NCI-H1694 (cell line): Measurements from ENCODE around the gene KLF11.
"Not testable (repeated sequence)": the region's sequence is repeated elsewhere in the genome, so short reads cannot be mapped to it uniquely, and the experiment has no call there.

Source experiments
- DNase-seq: peaks from one replicate; lab custom pipeline; 2025; lab: John Stamatoyannopoulos, UW

The KLF11 gene

DNA sequence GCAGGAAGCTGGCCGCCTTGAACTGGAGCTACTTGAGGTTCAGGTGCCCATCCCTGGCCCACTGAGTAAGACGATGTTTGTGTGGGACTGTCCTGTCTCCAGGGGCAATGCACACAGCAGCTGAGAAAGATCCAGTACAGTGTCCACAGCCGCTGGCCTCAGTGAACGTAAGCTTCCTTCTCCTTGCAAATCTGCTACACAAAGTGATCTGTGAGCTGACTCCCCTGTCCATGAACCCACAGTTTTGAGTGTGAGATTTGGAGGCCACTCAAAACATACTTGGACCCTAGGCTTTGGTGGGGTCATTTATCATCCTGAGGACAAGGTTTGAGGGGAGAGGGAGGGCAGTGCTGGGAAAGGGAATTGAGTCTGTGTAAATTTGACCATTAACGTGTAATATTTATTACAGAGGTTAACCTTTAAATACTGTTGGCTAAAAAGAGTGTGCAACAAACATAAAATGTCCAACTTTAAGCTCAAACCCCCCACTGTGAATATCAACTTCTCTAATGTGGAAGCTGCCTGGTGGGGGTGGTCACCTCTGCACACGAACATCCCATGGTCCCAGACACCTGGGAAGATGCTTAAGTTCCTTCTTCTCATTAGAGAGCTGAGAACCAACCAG is 41.8 kb downstream of the KLF11 start:
- no peak for DNase-seq

DNA sequence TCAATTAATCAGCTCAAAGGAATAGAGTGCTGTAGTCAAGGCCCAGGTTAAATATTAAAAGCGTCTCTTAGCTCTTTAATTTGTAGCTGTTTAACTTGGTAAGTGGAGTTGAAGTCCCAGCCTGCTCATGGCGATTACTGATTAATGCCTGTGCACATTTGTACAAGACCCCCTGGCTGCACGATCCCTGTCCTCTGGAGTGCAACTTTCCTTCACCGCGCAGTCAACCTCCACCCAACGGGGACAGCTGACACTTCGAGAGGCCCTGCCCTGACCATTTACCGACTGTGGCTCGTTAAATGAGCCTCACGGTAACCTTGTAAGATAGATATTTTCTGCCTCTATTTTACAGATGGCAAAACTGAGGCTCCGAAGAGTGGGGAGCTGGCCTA is 42.3 kb downstream of the KLF11 start:
- no peak for DNase-seq

DNA sequence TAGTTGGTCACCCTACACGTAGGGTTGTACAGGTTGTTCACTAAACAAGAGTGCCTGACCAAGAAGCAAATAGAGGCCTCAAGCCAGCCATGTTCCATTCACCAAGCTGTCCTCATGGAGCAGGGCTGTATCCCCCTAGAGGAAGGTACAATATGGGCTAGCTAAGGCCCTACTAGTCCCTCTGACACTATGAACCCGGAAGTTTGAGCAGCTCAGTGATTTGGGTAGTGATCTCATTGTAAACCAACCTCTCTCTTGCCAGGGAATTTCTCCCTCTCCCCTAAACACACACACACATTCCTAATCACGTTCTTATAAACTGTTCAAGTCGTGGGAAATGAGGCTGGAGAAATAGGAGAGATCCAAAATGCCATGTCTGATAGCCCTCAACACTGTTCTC is 43.6 kb downstream of the KLF11 start:
- DNase-seq: no peak

DNA sequence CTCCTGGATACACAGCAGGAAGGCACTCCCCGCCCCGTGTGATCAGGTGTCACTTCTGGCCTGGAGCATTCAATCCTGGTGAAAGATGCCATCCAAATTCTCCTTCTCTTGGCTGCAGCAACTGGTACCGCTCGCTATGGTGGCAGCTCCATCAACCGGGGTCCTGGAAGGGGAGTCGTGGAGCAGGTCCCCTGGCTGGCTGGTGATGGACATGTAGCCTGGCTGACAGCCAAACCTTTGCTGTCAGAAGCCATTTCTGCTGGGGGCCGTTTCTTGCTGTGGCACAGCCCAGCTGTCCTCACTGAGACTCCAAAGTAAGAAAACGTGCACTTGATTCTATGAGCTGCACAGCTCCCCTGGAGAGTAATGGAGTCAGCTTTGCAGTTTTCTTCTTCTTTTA is 44.0 kb downstream of the KLF11 start:
- no peak for DNase-seq

DNA sequence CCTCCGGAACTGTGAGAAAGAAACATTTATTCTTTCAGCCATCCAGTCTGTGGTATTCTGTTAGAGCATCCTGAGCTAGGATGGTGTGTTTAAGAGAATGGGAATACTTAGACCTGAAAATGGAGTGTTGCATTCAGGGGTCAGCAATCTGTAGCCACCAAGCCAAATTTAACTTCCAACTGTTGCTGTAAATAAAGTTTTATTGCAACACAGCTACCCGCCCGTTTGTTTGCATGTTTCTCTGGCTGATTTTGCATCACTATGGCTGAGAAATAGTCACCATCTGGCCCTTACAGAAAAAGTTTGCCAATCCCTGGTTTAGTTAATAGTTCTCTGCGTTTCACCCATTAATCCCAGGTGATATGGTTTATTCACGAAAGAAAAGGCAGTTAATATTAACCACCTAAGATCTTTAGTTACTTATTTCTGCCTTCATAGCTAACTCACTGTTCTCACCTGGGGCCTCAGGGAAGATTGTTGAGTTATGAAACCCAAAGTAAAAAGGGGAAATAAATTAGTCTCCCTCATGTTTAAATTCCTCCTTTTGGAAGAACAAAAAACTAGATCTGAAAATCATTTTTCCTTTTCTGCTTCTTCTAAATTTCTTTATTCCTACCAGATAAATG is 46.3 kb downstream of the KLF11 start:
- no peak for DNase-seq

DNA sequence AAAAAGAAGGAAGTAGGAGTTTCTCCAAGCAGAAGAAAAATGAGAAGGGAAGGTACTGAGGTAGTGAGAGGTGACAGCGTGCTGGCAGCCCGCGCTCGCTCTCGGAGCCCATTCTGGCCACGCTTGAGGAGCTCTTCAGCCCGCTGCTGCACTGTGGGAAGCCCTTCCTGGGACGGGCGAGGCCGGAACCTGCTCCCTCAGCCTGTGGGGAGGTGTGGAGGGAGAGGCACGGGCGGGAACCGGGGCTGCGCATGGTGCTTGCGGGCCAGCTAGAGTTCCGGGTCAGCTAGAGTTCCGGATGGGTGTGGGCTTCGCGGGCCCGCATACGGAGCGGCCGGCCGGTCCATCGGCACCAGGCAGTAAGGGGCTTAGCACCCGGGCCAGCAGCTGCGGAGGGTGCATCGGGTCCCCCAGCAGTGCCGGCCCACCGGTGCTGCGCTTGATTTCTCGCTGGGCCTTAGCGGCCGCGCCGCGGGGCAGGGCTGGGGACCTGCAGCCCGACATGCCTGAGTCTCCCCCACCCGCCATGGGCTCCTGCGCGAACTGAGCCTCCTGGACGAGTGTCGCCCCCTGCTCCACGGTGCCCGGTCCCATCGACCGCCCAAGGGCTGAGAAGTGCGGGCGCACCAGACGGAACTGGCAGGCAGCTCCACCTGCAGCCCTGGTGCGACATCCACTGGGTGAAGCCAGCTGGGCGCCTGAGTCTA is 48.0 kb downstream of the KLF11 start:
- DNase-seq: no peak

DNA sequence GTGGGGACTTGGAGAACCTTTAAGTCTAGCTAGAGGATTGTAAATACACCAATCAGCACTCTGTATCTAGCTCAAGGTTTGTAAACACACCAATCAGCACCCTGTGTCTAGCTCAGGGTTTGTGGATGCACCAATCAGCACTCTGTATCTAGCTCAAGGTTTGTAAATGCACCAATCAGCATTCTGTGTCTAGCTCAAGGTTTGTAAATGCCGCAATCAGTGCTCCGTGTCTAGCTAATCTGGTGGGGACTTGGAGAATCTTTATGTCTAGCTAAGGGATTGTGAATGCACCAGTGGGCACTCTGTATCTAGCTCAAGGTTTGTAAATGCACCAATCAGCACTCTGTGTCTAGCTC is 48.5 kb downstream of the KLF11 start:
- DNase-seq: not testable (repeated sequence)

DNA sequence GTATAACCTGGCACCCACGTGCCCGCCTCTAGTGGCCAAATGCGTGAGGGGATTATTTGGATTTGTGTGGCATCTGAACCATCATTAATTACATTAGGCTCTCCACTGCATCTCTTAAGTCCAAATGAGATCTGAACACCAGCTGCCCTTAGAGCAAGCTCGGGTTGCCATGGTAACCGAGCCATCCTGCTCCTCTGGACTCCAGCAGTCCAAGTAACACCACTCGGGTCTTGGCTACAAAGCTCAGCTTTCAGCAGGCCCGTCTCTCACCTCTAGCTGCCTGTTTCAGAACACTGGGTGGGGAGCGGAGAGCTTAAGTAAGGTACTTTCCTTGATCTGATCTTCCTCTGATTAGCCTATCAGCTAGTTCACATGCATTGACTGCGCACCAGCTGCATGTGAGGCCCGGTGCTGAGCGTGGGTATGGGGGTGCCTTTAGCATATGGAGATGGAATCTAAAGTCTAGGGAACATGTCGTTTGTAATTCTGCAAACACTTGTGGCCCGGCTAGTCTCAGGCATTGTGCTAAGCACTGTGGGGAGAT is 51.0 kb downstream of the KLF11 start:
- no peak for DNase-seq

DNA sequence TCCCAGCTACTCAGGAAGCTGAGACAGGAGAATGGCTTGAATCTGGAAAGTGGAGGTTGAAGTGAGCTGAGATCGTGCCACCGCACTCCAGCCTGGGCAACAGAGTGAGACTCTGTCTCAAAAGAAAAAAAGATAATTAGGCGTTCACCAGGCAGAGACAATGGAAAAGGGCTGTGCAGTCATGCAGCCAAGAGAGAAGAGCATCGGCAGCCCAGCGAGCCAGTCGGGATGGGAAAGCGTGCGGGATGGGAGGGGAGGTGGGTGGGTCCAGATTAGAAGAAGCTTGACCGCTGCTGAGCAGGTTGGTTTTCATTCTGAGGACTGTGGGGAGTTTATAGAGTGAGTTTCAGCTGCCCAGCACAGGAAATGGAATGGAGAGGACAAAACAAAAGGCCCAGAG is 51.8 kb downstream of the KLF11 start:
- DNase-seq: no peak

DNA sequence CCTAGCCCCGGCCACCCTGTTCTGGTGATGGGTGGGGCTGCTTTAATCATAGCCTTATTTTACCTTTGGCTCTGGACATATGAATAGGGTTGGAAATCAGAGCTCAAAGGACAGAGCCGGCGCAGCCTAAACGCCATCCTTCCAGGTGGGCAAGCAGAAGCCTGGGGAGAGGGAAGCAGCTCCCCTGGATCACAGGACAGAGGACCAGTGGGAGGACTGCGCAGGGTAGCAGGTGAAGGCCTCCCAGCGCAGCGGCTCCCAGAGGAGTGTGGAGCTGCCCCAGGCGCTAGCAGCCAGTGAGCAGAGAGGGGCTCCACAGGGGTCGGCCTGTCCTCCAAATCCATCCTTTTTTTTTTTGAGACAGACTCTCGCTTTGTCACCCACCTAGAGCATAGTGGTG is 53.3 kb downstream of the KLF11 start:
- no peak for DNase-seq

DNA sequence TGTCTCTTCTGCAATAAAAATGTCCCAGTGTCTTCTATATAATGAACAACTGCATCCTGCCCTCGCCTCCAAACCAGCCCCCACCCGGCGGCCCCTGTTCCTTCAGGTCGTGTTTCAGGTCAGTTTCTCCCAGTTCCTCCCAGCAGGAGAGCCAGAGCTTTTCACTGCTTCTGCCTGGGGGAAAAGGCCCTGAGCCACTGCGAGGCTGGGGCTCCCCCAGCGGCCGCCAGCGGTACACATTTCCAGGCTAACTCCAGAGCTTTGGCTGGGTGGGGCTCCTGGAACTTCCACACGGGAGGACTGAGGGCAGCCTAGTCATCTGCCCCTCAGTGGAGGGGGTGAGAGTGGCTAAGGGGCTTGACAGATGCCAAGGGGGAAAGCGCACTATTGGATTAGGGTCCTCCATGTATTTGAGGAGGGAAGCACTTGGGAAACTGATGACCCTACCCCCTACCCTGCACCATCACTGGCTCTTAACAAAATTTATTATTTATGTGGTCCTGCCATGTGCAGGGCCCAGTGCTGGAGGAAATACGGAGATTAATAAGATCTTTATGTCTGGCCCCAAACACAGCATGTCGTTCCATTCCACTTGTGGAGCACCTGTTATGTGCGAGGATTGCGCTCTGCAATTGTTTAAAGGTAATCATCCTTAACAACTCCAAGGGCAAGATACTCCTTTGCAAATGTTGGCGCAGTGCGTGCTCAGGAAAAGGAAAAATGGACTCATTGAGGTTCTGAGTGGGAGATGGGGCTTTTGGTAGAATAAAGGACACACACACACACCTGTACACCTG is 54.2 kb downstream of the KLF11 start:
- DNase-seq: peak; percentile 43

DNA sequence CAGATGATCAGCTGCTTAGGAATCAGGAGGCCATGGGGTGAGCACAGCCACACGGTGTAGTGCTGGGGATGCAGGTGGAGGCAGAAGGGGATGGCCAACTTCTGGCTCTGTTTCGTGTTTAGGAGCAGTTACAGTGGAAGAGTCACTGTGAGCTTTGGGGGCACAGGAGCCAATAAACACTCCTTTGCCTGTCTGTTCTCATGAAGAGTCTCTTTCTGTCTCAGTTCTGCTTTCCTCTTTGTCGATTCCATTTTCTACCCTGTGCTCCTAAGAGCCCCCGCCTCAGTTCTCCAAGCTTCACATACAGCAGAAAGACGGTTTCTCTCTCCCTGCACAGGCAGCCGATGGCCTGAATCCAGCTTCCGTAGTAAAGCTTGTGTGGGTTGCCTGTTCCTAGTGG is 58.1 kb downstream of the KLF11 start:
- DNase-seq: no peak

DNA sequence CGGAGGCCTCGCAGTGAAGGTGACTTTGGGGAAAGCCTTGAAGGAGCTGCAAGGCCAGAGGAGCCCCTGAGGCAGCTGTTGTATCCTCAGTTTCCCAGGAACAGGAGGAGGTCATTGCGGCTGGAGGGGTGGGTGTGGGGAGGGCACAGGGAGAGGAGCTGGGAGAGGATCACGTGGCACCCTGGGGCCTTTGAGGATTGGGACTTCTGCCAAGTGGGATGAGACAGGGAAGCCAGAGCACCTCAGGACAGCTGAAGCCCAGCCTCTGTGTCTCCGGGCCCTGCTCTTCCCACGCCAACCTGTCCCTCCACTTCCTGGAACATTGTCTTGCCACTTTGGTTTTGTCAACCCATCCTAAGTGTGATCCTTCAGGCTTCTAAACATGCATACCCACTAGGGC is 59.8 kb downstream of the KLF11 start:
- no peak for DNase-seq
